Activated CD8-positive, alpha-beta memory T cell treated with anti-CD3 and anti-CD28 coated beads, Interleukin-2, amount 50 U/mL, for 48 hours (primary cell): ENCODE results near the gene FPR2.
"Not testable (repeated sequence)": the region's sequence is repeated elsewhere in the genome, so short reads cannot be mapped to it uniquely, and the experiment has no call there.

Experiments
- DNase-seq: peaks from one replicate; pipeline ENCODE4 v3.0.0-alpha.2; 2020

The FPR2 gene

GRCh38 chr19:51784922-51785690, 24.1 kb downstream of the FPR2 start:
- DNase-seq: peak; percentile 48

GRCh38 chr19:51786646-51787494, 25.9 kb downstream of the FPR2 start:
- no peak for DNase-seq

- no peak for DNase-seq
These were observed 27.0 kb downstream of the FPR2 start for GRCh38 chr19:51788029-51788428.

DNA sequence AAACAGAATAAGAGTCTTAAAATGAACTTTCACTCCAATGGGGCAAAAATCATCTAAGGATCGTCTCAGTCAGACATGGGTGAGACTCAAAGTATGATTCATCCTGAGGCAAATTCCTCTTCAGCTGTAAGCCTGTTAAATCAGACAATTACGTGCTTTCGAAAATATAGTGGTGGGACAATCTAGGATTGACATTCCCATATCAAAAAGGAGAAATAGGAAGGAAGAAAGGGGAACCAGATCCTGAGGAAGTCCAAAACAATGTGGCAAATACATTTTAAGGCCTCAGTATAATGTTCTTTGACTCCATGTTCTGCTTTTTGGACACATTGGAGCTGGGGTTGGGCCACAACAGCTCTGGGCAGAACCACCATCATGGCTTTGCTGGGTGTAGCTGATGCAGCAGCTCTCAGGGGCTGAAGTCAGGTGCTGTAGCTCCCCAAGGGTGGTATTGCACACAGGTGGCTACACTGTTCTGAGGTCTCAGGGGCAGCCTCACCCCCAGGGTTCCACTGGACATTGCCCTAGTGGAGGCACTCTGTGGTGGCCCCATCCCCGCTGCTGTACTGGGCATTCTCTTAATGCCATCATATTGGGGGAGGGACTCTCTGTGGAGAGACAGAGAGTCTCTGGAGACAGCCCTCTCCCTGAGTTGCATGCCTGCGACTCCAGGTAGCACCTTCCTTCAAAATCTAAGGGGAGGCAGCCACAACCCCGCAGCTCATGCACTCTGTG, 28.2 kb downstream of the FPR2 start:
- DNase-seq: no peak

DNA sequence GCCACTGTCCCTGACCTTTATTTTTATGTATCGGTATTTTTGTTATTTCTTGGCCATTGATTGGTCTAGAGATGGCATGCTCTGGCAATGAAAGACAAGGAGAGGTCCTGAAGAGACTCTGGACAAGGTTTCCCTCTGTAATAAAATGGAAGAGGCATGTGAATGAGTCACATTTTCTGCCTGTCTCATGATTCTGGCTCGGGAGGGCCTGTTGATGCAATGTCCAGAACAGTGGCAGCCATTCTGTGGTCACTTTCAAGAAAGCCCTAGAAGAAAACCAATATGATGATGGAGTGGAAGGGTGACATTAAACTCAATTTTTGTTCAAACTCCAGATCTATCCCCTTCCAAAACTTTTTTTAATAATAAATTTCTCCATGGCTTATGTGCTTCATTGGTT, 32.0 kb downstream of the FPR2 start:
- no peak for DNase-seq

DNA sequence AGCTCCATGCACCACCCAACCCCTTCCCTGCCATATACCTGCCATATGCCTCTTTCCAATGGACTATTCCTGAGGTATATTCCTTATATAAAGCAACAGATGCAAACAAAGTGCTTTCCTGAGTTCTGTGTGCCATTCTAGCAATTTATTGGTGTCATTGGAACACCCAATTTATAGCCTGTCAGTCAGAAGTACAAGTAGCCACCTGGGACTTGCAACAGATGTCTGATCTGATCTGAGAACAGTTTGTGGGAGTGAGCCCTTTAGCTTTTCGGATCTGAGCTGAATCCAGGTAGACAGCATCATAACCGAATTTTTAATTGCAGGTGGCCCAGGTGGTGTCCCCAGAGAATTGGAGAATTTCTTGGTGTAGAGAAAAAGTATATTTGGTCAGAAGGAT, 33.0 kb downstream of the FPR2 start:
- DNase-seq: no peak

GRCh38 chr19:51794885-51795490, 34.0 kb downstream of the FPR2 start, which contains the start of gene FPR3:
Gene FPR3, plus strand, starts transcription at chr19:51795157. Its CDS starts 28,592 bp downstream, at chr19:51823749.
- DNase-seq: no peak

DNA sequence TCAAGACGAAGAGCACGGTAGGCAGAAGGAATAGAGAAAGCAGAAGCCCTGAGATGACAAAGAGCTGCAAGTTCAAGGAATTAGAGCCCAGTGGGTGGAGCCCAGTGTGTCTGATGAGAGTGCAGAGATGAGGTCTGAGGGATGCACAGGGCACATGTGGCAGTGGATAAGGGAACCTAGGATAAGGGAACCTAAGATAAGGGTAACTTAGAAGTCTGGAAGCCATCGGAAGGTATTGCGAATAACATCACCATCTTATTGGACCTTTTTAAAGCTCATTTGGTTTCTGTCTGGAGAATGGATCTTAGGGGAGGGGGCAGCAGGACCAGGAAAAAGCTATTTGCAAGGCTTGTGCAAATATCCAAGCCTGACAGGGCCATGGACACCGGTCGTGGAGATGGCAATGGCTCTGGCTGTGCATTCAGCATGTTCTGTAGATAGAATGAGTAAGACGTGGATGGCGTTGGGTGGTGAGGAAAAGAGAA, 35.3 kb downstream of the FPR2 start:
- DNase-seq: no peak

DNA sequence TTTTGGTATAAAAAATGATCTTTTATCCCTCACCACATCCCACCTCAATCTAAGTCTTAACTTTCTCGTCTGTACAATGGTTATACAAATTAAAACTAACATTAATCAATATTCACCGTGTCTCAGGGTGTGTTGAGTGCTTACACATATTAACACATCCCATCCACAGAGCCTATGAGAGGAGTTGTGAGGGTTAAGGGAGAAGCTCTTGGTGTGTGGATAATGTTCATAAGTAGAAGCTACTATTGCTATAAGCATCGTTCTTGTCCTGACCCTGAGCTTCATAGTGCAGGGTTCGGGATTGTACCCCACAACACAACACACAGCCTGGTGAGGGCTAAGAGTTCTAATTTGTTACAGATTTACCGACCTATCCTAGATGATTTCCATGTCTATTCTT, 36.5 kb downstream of the FPR2 start:
- DNase-seq: no peak

DNA sequence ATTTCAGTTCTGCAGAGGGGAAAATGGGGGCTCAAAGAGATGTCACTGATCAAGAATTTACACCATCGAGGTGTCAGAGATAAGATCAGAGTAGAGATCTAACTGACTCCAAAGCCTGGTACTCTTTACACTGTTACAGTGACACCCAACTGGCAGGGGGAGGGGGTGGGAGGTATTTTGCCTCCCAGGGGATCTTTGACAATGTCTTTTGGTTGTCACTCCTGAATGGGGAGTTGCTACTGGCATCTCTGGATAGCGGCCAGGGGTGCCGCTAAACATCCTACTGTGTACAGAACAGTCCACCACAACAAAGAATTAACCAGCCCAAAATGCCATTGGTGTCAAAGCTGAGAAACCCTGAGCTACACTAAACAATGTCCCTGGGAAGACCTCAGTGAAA, 37.1 kb downstream of the FPR2 start:
- DNase-seq: no peak

DNA sequence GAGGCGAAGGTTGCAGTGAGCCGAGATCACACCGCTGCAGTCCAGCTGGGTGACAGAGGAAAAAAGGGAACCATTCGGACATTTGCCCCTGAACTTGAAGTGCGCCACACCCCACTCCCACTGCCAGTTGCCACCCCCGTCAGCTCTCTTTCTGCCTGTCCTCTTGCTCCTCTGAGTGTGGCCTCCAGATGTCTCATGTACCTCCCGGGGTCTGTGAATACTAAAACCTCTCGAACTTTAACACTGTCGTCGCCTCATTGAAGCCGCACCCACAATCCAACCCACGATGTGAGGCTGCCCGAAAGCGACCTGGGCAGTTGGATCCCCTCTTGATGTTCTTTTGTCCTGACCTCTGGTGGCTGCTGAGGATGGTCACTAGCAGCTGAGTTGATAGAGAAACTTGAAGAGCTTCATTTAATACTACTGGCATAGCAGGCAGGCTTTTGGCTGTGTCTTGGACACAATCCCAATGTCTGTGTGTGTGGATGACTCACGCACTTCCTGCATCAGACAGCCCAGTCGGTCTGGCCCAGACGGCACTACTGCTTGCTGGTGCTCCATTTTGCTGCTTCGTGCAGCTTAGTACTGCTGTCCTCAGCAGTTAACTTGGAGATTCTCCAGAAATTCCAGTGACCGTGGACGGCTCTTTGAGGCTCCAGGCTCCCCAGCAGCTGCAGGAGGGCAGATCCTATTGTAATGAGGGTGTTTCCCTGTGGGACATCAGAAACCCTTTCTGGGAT, 38.2 kb downstream of the FPR2 start:
- DNase-seq: no peak

- DNase-seq: no peak
These were observed 38.9 kb downstream of the FPR2 start for GRCh38 chr19:51799774-51800472.

DNA sequence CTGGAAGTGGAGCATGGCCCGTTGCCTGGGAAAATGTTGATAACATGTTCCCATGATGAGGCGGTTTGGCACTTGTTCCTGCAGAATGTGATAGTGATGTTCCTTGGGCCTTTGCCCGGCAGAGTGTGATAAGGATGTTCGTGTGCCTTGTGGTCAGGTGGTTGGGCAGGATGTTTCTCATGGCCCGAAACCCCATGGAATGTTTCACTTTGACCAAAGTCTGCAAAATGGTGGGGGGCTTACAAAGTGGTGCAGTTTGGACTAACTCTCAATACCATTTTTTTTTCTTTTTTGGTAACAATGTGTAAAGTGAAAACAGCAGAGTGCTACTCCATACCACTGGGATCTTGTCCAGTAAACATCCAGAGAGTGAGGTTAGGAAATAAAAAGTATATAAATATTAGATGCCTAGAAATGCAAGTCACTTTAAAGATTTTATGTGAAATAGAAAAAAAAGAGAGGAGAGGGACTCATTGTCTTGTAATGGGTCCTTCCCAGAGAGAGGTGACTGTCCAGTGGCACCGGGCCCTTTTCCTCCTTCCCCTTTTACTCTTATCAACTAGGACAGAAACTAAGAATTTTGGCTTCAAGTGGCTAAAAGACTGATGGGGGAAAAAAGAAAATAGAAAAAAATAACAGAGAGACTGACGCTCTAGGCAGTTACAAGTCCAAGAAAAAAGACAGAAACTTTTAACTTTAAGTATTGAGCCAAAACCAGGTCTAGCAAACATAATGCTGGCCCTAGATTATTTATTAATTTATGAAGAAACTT, 39.7 kb downstream of the FPR2 start:
- no peak for DNase-seq

- DNase-seq: no peak
These were observed 41.8 kb downstream of the FPR2 start for GRCh38 chr19:51802775-51803174.

- no peak for DNase-seq
These were observed 42.5 kb downstream of the FPR2 start for GRCh38 chr19:51803519-51803918.

DNA sequence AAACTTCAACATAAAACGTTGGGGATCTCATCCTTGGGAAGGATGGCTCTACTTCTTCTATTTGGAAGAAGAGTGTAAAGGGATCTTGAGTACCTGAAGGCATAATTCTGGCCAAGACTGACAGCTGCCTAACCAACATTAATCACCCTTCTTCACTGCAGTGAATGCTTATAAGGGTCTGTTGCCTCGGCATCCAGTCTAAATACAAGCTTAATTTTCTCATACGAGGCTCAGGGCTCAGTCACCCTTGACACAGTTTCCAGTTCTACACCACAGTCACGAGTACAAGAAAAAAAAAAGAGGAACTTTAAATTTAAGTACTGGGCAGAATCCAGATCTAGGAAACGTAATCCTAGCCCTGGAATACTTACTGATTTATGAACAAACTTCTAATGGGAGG, 43.0 kb downstream of the FPR2 start:
- DNase-seq: no peak

GRCh38 chr19:51804789-51805188, 43.8 kb downstream of the FPR2 start:
- DNase-seq: not testable (repeated sequence)

GRCh38 chr19:51805396-51805795, 44.4 kb downstream of the FPR2 start:
- not testable (repeated sequence) for DNase-seq

DNA sequence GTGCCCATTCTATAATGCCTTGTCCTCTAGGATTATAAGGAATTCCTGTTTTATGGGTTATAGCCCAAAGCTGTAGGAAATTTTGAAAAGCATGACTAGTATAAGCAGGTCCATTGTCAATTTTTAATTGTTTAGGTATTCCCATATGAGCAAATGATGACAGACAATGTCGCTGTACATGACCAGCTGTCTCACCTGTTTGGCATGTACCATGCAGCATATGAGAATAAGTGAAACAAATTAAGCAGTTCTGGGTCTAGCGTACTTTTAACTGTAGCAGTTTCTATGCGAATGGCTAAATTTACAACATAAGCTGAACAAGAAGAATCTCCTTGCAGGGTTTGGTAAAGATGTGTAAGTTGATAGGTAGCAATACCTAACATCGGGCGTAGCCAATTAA, 45.6 kb downstream of the FPR2 start:
- not testable (repeated sequence) for DNase-seq

DNA sequence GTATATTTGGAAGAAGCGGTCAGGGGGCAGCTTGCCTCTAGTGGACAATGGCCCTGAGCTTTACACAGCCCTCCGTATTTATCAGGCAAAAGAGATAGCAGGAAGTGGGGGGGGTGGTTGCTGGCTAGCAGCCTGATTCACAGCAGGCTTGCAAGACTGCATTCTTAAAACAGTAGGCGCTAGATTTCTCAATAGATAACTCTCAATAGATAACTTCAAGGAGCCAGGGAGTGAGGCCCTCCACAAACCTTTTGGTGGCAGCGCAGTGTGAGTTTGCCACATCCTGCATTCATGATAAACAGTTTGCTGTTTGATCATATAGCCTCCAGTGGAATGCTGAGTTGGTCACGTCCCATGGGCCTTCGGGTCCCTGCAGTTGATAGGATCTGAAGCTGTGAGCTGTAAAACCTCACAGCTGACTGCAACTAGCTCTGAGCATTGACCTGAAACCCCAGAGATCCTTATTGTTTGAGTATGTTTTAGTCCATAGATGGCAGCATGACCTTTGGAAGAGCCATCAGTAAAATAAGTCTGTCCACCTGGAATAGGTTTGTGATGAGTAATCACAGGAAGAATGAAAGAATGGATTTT, 46.2 kb downstream of the FPR2 start:
- DNase-seq: no peak
